GM18873 (cell line): Measurements from ENCODE around the gene ATP9B.
"Not testable (repeated sequence)": the region's sequence is repeated elsewhere in the genome, so short reads cannot be mapped to it uniquely, and the experiment has no call there.

ENCODE experiments used
- ATAC-seq: cut with Tn5 transposase; IDR thresholded peaks from one replicate; pipeline ENCODE4 v1.9.1; 2021; ENCODE audit warnings: mild to moderate bottlenecking, moderate library complexity, moderate number of reproducible peaks; ENCODE audit not compliant: unreplicated experiment, low FRiP score

The ATP9B gene

GRCh38 chr18:79320216-79320850, 251.1 kb downstream of the ATP9B start:
- ATAC-seq: no peak

GRCh38 chr18:79321625-79322405, 252.6 kb downstream of the ATP9B start:
- no peak for ATAC-seq

GRCh38 chr18:79322441-79322840, 253.2 kb downstream of the ATP9B start:
- no peak for ATAC-seq

- no peak for ATAC-seq
These were observed 254.3 kb downstream of the ATP9B start for GRCh38 chr18:79323471-79323870.

GRCh38 chr18:79326413-79327198, 257.4 kb downstream of the ATP9B start:
- no peak for ATAC-seq

- ATAC-seq: no peak
These were observed 258.1 kb downstream of the ATP9B start for GRCh38 chr18:79327199-79327721.

- ATAC-seq: not testable (repeated sequence)
These were observed 258.7 kb downstream of the ATP9B start for GRCh38 chr18:79327915-79328314.

- no peak for ATAC-seq
These were observed 259.7 kb downstream of the ATP9B start for GRCh38 chr18:79328887-79329286.

- ATAC-seq: no peak
These were observed 260.6 kb downstream of the ATP9B start for GRCh38 chr18:79329786-79330185.

GRCh38 chr18:79332646-79333045, 263.5 kb downstream of the ATP9B start:
- ATAC-seq: no peak

GRCh38 chr18:79333046-79333445, 263.9 kb downstream of the ATP9B start:
- no peak for ATAC-seq

GRCh38 chr18:79334496-79335233, 265.5 kb downstream of the ATP9B start:
- ATAC-seq: no peak

GRCh38 chr18:79335833-79336360, 266.7 kb downstream of the ATP9B start:
- ATAC-seq: no peak

- ATAC-seq: no peak
These were observed 267.5 kb downstream of the ATP9B start for GRCh38 chr18:79336556-79337142.

GRCh38 chr18:79337184-79337583, 268.0 kb downstream of the ATP9B start:
- no peak for ATAC-seq

- ATAC-seq: no peak
These were observed 268.4 kb downstream of the ATP9B start for GRCh38 chr18:79337620-79338019.

GRCh38 chr18:79339094-79339908, 270.1 kb downstream of the ATP9B start:
- no peak for ATAC-seq

- ATAC-seq: no peak
These were observed 274.5 kb downstream of the ATP9B start for GRCh38 chr18:79343567-79344207.
